HepG2 (cell line): ENCODE data around the gene C4orf17. TPM values are rescaled to one million over a fixed set of nuclear protein-coding genes. Genes with fewer than 3 reads are reported as not detected.

ENCODE experiments used
- ATF7 ChIP-seq, 2 experiments: fragments of 450-650 bp in 1 of 2; sonication (generic) in 1 of 2; formaldehyde crosslinking in 1 of 2; IDR thresholded peaks; 2 replicates each; pipeline versions ENCODE4 v1.4.0 to v1.6.1; 2016 to 2020; ENCODE audit warnings: antibody characterized with exemption in 1 of 2, mild to moderate bottlenecking in 1 of 2, missing genetic modification reagents in 1 of 2
- CBX2 ChIP-seq, 2 experiments: fragments of 200-600 bp in 1 of 2; sonication (generic); formaldehyde crosslinking in 1 of 2; IDR thresholded peaks; 2 replicates each; pipeline versions ENCODE4 v1.7.0 to v1.8.1; 2018 to 2022; ENCODE audit warnings: low read depth in 2 of 2, low read length in 1 of 2, mild to moderate bottlenecking in 1 of 2, missing genetic modification reagents in 1 of 2
- ETS1 ChIP-seq: sonication (generic); formaldehyde crosslinking; IDR thresholded peaks from 2 replicates; pipeline ENCODE4 v1.4.0; 2020; ENCODE audit warnings: missing genetic modification reagents
- GFI1 ChIP-seq: sonication (generic); formaldehyde crosslinking; IDR thresholded peaks from 2 replicates; pipeline ENCODE4 v1.5.0; 2020; ENCODE audit warnings: missing genetic modification reagents, mild to moderate bottlenecking, borderline replicate concordance
- HNF1A ChIP-seq, 2 experiments: sonication (generic) in 1 of 2; formaldehyde crosslinking in 1 of 2; IDR thresholded peaks; 2 replicates each; pipeline versions ENCODE4 v1.4.0 to v1.6.1; 2016 to 2020; ENCODE audit warnings: borderline replicate concordance in 1 of 2, low read depth in 1 of 2, mild to moderate bottlenecking in 1 of 2, missing genetic modification reagents in 1 of 2
- NR2F2 ChIP-seq: IDR thresholded peaks from 2 replicates; pipeline ENCODE4 v1.6.1; 2012; ENCODE audit warnings: low read depth, inconsistent platforms, borderline replicate concordance
- SOX13 ChIP-seq, 3 experiments: fragments of 450-650 bp in 1 of 3; sonication (generic) in 1 of 3; formaldehyde crosslinking in 1 of 3; IDR thresholded peaks in 2 of 3; conservative IDR thresholded peaks in 1 of 3; 2 replicates each; pipeline versions ENCODE4 v1.5.0 to v1.6.1; 2016 to 2020; ENCODE audit warnings: antibody characterized with exemption in 1 of 3, mild to moderate bottlenecking in 1 of 3, missing compliant biosample characterization in 1 of 3, missing genetic modification reagents in 1 of 3, moderate library complexity in 1 of 3
- ZBTB7A ChIP-seq: sonication (generic); formaldehyde crosslinking; IDR thresholded peaks from 2 replicates; pipeline ENCODE4 v1.8.0; 2022; ENCODE audit warnings: mild to moderate bottlenecking, missing genetic modification reagents
- ZNF609 ChIP-seq: sonication (generic); formaldehyde crosslinking; IDR thresholded peaks from 2 replicates; pipeline ENCODE4 v1.4.0; 2020; ENCODE audit warnings: mild to moderate bottlenecking, missing genetic modification reagents, borderline replicate concordance
- ZNF75D ChIP-seq: sonication (generic); formaldehyde crosslinking; IDR thresholded peaks from 2 replicates; pipeline ENCODE4 v1.8.1; 2023; ENCODE audit warnings: missing genetic modification reagents, mild to moderate bottlenecking, borderline replicate concordance
- ZNF816 ChIP-seq: sonication (generic); formaldehyde crosslinking; IDR thresholded peaks from 2 replicates; pipeline ENCODE4 v1.8.0; 2022; ENCODE audit warnings: missing genetic modification reagents, mild to moderate bottlenecking, borderline replicate concordance
- ZSCAN25 ChIP-seq: sonication (generic); formaldehyde crosslinking; IDR thresholded peaks from 2 replicates; pipeline ENCODE4 v1.8.0; 2022; ENCODE audit warnings: mild to moderate bottlenecking, missing genetic modification reagents
- ZSCAN31 ChIP-seq: sonication (generic); formaldehyde crosslinking; IDR thresholded peaks from 2 replicates; pipeline ENCODE4 v1.5.0; 2020; ENCODE audit warnings: low read depth, mild to moderate bottlenecking, missing genetic modification reagents
- polyA plus RNA-seq, 8 experiments: library from polyadenylated mRNA; depleted of rRNA in 3 of 8; stranded (reverse) in 7 of 8; unstranded in 1 of 8; fragments of >200 nt; fragmentation: Illumina TruSeq in 4 of 8; extraction: Trizol in 4 of 8; gene quantifications; 2 replicates each; pipeline versions ENCODE4 v1.2.1 to v1.2.3, GENCODE V29; 2011 to 2016; ENCODE audit warnings: low read depth in 4 of 8, missing spikeins in 1 of 8, mixed read lengths in 1 of 8; ENCODE audit not compliant: insufficient read depth in 1 of 8
- total RNA-seq, 5 experiments: library from RNA; depleted of rRNA; stranded (reverse); fragments of >200 nt; fragmentation: Illumina TruSeq; extraction: Trizol; gene quantifications; 2 replicates each; pipeline ENCODE4 v1.2.3, GENCODE V29; 2016; ENCODE audit warnings: low read depth in 1 of 5

The C4orf17 gene
- total and polyA plus RNA-seq, 2 of the 13 experiments (the other 11 are each of a cell fraction or from before 2014, with no cell fraction given), result not detected

- no peak for TF ChIP-seq ZNF75D (CRISPR knock-in tag)
- TF ChIP-seq ZBTB7A (CRISPR knock-in tag), result no peak; the same call in 1 of the 2 replicates
- TF ChIP-seq ZSCAN31, result no peak
- peak; percentile 22; the same call in 1 of the 2 replicates for TF ChIP-seq SOX13 (IDR thresholded peaks at IDR 0.05)
- TF ChIP-seq SOX13 (CRISPR knock-in tag; conservative IDR thresholded peaks at IDR 0.05 in 1 of 2, IDR thresholded peaks at IDR 0.05 in 1 of 2), result peak in 1 of 2 experiments; percentile 64; a peak in 2 of 4 replicates
- no peak for TF ChIP-seq CBX2 (IDR thresholded peaks at IDR 0.05; ENCODE audit: low read depth, low read length)
- no peak for TF ChIP-seq CBX2 (CRISPR knock-in tag; IDR thresholded peaks at IDR 0.05; ENCODE audit: low read depth)
- no peak for TF ChIP-seq ZNF816 (CRISPR knock-in tag)
- no peak for TF ChIP-seq ETS1 (CRISPR knock-in tag)
- TF ChIP-seq ATF7 (IDR thresholded peaks at IDR 0.05), result no peak
- no peak for TF ChIP-seq ATF7 (CRISPR knock-in tag; IDR thresholded peaks at IDR 0.05)
- no peak for TF ChIP-seq ZSCAN25 (CRISPR knock-in tag)
- TF ChIP-seq GFI1 (CRISPR knock-in tag), result peak; percentile 54; the same call in 1 of the 2 replicates
- peak; percentile 92 for TF ChIP-seq HNF1A (IDR thresholded peaks at IDR 0.05; ENCODE audit: low read depth)
- TF ChIP-seq HNF1A (CRISPR knock-in tag; IDR thresholded peaks at IDR 0.05; ENCODE audit: borderline replicate concordance), result peak; percentile 95
- peak; percentile 91 for TF ChIP-seq NR2F2
- TF ChIP-seq ZNF609, result peak; percentile 53; the same call in 1 of the 2 replicates
These were observed 63.9 kb downstream of the C4orf17 start, which contains the start of gene MTTP (continued) for GRCh38 chr4:99574530-99575324.
